Peyer's patch (tissue), 4 donors: Measurements from ENCODE around the gene DOCK4.

Experiments
- CTCF ChIP-seq, 6 experiments: fragments of 450-650 bp in 4 of 6; fragments of 200-600 bp in 2 of 6; sonication (generic) in 1 of 6; IDR thresholded peaks; one replicate each; pipeline ENCODE4 v1.5.1; 2017 to 2019; ENCODE audit warnings: antibody characterized with exemption in 6 of 6, mild to moderate bottlenecking in 3 of 6, moderate library complexity in 1 of 6
- POLR2A ChIP-seq, 2 donors: fragments of 450-650 bp; IDR thresholded peaks; one replicate each; pipeline ENCODE4 v1.5.1; 2017; ENCODE audit warnings: antibody characterized with exemption in 2 of 2, mild to moderate bottlenecking in 2 of 2, moderate library complexity in 2 of 2

- no peak for TF ChIP-seq CTCF (IDR thresholded peaks at IDR 0.05)
- no peak for TF ChIP-seq POLR2A (IDR thresholded peaks at IDR 0.05)
Measured at GRCh38 chr7:111954056-111954455, 252.1 kb downstream of the DOCK4 start.
